GM18868 (cell line): ENCODE results near the gene ANXA5.
"Not testable (repeated sequence)": the region's sequence is repeated elsewhere in the genome, so short reads cannot be mapped to it uniquely, and the experiment has no call there.

Source experiments
- ATAC-seq: cut with Tn5 transposase; IDR thresholded peaks from one replicate; pipeline ENCODE4 v1.9.1; 2021; ENCODE audit warnings: mild to moderate bottlenecking, moderate library complexity; ENCODE audit not compliant: unreplicated experiment

Gene ANXA5

GRCh38 chr4:121679951-121680350 lies 16.8 kb downstream of the ANXA5 start:
- no peak for ATAC-seq

GRCh38 chr4:121679267-121679666 lies 17.5 kb downstream of the ANXA5 start:
- ATAC-seq, result no peak

- ATAC-seq, result no peak
Measured at GRCh38 chr4:121677524-121677923, 19.3 kb downstream of the ANXA5 start.

- no peak for ATAC-seq
Measured at GRCh38 chr4:121676345-121677075, 20.3 kb downstream of the ANXA5 start.

GRCh38 chr4:121675715-121676114 lies 21.1 kb downstream of the ANXA5 start:
- ATAC-seq, result no peak

GRCh38 chr4:121674696-121675095 lies 22.1 kb downstream of the ANXA5 start:
- no peak for ATAC-seq

GRCh38 chr4:121674191-121674590 lies 22.6 kb downstream of the ANXA5 start:
- no peak for ATAC-seq

- no peak for ATAC-seq
Measured at GRCh38 chr4:121669163-121669550, 27.6 kb downstream of the ANXA5 start.

- ATAC-seq, result no peak
Measured at GRCh38 chr4:121668368-121669162, 28.2 kb downstream of the ANXA5 start.

- ATAC-seq, result no peak
Measured at GRCh38 chr4:121666091-121666679, 30.6 kb downstream of the ANXA5 start.

GRCh38 chr4:121665371-121665770 lies 31.4 kb downstream of the ANXA5 start:
- no peak for ATAC-seq

GRCh38 chr4:121662225-121662624 lies 34.6 kb downstream of the ANXA5 start:
- no peak for ATAC-seq

GRCh38 chr4:121660175-121660933 lies 36.4 kb downstream of the ANXA5 start:
- ATAC-seq, result not testable (repeated sequence)

GRCh38 chr4:121658125-121658524 lies 38.7 kb downstream of the ANXA5 start:
- no peak for ATAC-seq

GRCh38 chr4:121656269-121656641 lies 40.5 kb downstream of the ANXA5 start:
- ATAC-seq, result peak; percentile 50

- no peak for ATAC-seq
Measured at GRCh38 chr4:121655320-121656268, 41.2 kb downstream of the ANXA5 start.

GRCh38 chr4:121654738-121655137 lies 42.0 kb downstream of the ANXA5 start:
- ATAC-seq, result peak; percentile 86

GRCh38 chr4:121653986-121654385 lies 42.8 kb downstream of the ANXA5 start:
- no peak for ATAC-seq

GRCh38 chr4:121653214-121653613 lies 43.6 kb downstream of the ANXA5 start:
- no peak for ATAC-seq

- peak; percentile 37 for ATAC-seq
Measured at GRCh38 chr4:121651597-121651996, 45.2 kb downstream of the ANXA5 start.
